Measurements from ENCODE around the gene KIAA0319L. TPM values are rescaled to one million over a fixed set of nuclear protein-coding genes. Genes with fewer than 3 reads are reported as not detected.

The KIAA0319L gene
- total and polyA plus RNA-seq, 9 donors = 18.2 to 78.3 (median 42.7) TPM

GRCh38 chr1:35431173-35431599 lies 126.0 kb downstream of the KIAA0319L start:
- H3K4me1 ChIP-seq (ENCODE audit: insufficient read depth) = no peaks in the 10 kb centered on the region
- intact Hi-C loops (cut with DNase I) = no loop called here
- no peak overlapping the region for H3K4me3 ChIP-seq
- no peaks in the 10 kb centered on the region for H3K9me3 ChIP-seq
- WGBS, 3 donors = 54 to 69% (median 62%) methylated on average over 7 of the region's 7 CpGs
- no peak for TF ChIP-seq POLR2A (IDR thresholded peaks at IDR 0.05)
- no peak for TF ChIP-seq CTCF (IDR thresholded peaks at IDR 0.05)
- TF ChIP-seq EP300 (IDR thresholded peaks at IDR 0.05) = no peak
- DNase-seq = no peak
- H3K36me3 ChIP-seq = no peaks in the 10 kb centered on the region
- no peak overlapping the region for H3K27ac ChIP-seq
- H3K27me3 ChIP-seq = no peaks in the 10 kb centered on the region

DNA sequence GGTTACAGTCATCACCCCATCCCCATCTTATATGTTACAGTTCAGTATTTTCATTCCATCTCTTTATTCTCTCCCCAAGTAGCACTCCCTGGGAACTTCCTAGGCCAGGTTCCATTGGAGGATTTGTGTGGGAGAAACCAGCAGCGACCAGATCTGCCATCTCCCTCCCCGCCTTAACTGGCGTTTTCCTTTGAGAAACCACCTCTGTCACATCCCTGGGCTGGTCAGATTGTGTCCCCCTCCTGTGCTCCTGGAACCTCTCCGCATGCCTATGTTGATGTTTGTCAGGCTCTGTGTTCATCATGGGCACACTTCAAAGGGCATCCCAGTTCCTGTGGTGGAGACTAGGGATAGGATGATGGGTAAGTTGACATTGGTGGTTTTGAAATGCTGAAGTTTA lies 126.4 kb downstream of the KIAA0319L start:
- intact Hi-C loops (cut with DNase I) = no loop called here

DNA sequence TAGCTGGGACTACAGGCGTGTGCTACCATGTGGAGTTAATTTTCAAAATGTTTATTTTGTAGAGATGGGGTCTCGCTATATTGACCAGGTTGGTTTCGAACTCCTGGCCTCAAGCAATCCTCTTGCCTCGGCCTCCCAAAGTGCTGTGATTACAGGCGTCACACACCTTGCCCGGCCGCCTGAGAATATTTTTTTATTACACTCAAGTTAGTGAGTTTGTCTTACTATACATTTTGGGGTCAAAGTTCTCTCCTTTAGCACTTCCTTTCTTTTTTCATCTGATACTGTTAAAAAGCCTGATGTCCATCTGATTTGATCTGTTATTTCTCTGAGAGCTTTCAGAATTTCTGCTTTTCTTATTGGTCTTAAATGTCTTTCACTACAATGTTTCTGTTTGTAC lies 128.8 kb downstream of the KIAA0319L start:
- Histone ChIP-seq H3K4me1 (ENCODE audit: insufficient read depth) (no peaks in the 10 kb centered on the region), H3K4me3 (no peak overlapping the region), H3K36me3 (no peaks in the 10 kb centered on the region), H3K27ac (no peak overlapping the region), H3K9me3 (no peaks in the 10 kb centered on the region), H3K27me3 (no peaks in the 10 kb centered on the region)
- intact Hi-C loops (cut with DNase I) = no loop called here
- no peak for DNase-seq
- WGBS, 3 donors = 93 to 97% (median 97%) methylated on average over 7 of the region's 7 CpGs
- TF ChIP-seq EP300 (IDR thresholded peaks at IDR 0.05) (no peak), POLR2A (IDR thresholded peaks at IDR 0.05) (no peak), CTCF (IDR thresholded peaks at IDR 0.05) (no peak)

More for the DNA sequence above, 126.4 kb downstream of the KIAA0319L start:
- no peak overlapping the region for H3K27ac ChIP-seq
- no peaks in the 10 kb centered on the region for H3K27me3 ChIP-seq
- DNase-seq = no peak
- TF ChIP-seq EP300 (IDR thresholded peaks at IDR 0.05) (no peak), CTCF (IDR thresholded peaks at IDR 0.05) (no peak), POLR2A (IDR thresholded peaks at IDR 0.05) (no peak)
- 93 to 98% (median 97%) methylated on average over 4 of the region's 4 CpGs for WGBS, 3 donors
- no peaks in the 10 kb centered on the region for H3K4me1 ChIP-seq (ENCODE audit: insufficient read depth)
- H3K9me3 ChIP-seq = no peaks in the 10 kb centered on the region
- no peak overlapping the region for H3K4me3 ChIP-seq
- H3K36me3 ChIP-seq = no peaks in the 10 kb centered on the region

DNA sequence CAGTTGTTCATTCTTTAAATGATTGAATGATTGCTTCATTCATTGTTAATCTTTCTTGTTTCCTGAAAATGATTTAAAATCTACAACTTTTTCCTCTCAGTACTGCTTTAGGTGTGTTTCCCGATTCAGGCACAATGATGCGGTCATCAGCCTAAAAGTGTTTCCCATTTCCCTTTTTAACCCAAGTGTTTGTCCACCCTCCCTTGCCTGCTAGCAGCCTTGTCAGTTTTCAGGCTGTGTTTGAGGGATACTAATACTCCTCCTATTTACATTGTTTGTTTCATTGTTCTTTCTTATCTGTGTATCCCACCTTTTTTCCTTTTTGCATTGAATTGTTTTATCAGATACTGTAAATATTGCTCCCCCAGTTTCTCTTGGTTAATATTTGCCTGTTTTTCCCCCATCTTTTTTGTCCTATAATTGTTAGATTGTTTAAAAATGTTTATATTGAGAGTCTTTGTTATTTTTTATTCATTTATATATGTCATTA lies 131.1 kb downstream of the KIAA0319L start:
- WGBS, 3 donors = 76 to 85% (median 77%) methylated on average over 2 of the region's 2 CpGs
- intact Hi-C loops (cut with DNase I) = no loop called here
- no peaks in the 10 kb centered on the region for H3K9me3 ChIP-seq
- no peaks in the 10 kb centered on the region for H3K27me3 ChIP-seq
- H3K27ac ChIP-seq = no peak overlapping the region
- no peak overlapping the region for H3K4me3 ChIP-seq
- no peak for TF ChIP-seq EP300 (IDR thresholded peaks at IDR 0.05)
- no peak for TF ChIP-seq CTCF (IDR thresholded peaks at IDR 0.05)
- TF ChIP-seq POLR2A (IDR thresholded peaks at IDR 0.05) = no peak
- no peaks in the 10 kb centered on the region for H3K4me1 ChIP-seq (ENCODE audit: insufficient read depth)
- no peaks in the 10 kb centered on the region for H3K36me3 ChIP-seq
- DNase-seq = no peak
